Fibroblast of skin of scalp (primary cell): ENCODE data around the gene SPTBN1.
A peak's percentile ranks its signal among the peaks of the same experiment; 100 is the strongest.

Source experiments
- DNase-seq: peaks from one replicate; pipeline ENCODE4 v3.0.0-alpha.2; 2013

SPTBN1 gene

DNA sequence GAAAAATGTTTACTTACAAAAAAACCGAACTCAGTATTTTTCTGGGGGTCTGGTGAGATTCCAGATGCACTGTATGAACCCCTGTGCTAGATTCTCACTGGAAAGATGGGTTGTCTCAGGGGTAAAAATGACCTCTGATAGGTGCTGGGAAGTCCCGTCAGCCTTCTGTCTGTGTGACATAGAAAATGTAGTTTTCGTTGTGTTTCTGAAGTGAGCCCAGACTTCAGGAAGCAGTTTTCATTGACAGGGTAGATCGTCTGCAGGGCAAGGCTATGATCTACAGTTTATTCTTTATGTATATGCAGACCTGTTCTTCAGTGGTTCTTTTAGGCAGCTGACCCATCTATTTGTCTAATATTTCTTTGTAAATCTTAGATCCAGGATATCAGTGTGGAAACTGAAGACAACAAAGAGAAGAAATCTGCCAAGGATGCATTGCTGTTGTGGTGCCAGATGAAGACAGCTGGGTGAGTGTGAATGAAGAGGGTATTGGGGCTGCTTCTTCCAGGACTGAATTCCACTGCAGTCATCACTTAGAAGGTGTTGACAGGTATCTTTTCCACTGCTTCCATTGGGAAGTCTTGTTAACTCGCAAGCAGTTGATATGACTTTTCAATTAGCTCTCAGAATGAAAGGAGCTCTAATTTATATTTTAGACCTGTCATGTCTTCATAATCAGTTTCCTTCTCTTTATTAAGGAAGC is 159.9 kb downstream of the SPTBN1 start:
- no peak for DNase-seq

DNA sequence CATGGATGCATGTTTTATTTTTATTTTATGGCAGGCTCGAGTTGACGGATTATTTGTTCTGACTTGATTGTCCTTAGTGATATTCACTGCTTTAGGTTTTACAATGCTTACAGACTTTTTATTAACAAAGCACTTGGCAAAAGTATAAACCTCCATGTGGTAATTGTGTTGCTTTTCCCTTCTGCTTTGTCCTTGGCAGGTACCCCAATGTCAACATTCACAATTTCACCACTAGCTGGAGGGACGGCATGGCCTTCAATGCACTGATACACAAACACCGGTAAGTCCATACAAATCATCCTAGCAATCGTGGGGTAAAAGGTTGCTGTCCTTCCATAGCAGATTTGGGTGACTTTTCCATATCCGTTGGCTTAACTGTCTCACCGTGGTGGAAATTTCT is 161.3 kb downstream of the SPTBN1 start:
- DNase-seq: no peak

DNA sequence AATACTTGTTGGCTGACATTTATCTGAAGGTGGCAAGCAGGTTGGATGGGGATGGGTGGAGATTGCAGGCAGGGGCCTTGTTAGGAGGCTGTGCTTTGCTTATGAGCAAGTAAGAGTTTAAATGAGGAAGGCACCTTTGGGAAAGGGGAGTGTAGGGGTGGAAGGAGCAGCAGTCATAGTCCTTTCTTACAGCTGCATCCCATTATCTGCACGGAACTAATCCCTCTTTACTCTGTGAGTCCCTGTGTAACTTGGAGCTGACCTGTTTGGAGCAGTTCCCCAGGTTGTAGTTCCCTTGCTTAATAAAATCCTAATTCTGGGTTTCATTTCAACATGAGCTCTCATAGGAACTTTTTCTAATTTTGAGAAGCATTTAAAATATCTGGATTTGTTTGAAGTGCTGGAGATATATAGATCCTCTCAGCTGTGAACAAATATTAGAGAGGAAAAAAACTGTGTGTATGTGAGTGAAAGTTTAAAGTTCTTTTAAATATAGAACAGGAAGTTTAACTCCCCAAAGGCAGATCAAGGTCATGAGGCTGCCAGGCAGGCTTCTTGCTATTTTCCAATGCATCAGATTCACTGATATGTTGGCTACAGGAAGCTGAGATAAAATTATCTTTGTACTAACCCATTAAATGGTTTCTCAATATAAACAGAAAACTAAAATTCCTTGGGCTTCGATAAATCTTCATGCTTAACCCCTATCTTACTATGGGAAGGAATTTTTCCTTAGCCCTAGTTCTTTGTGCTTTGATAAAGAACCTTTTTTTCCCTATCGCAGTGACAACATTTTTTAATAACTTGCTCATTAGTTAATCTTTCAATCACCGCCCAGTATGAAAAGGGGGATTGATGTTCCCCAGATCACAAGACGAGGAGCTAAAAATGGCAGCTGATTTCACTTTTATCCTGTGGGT is 162.8 kb downstream of the SPTBN1 start:
- DNase-seq: no peak

DNA sequence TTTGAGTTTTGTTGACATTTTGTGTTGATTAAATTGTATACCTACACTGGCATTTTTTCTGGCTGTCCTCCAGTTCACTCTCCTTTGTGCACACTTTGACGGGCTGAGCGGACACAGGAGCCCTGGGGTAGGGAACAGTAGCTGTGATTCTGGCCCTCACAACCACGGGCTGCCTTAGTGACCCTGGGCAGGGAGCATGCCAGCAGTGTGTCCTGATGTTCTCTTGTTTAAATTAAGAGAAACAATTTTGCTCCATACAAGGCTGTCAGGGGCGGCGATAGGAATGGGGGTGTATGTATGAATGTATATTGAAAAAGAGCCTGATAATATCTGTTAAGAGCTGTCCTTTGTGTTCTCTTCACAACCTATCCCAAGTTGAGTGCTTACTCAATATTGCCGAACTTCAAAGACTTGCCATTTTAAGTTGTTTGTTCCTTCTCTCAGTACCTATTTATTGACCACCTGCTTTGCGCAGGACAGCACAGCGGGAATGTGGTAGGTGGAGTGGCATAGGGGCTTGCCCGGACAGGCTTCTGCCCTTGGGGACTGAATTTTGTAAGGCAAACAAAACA is 163.6 kb downstream of the SPTBN1 start:
- no peak for DNase-seq

DNA sequence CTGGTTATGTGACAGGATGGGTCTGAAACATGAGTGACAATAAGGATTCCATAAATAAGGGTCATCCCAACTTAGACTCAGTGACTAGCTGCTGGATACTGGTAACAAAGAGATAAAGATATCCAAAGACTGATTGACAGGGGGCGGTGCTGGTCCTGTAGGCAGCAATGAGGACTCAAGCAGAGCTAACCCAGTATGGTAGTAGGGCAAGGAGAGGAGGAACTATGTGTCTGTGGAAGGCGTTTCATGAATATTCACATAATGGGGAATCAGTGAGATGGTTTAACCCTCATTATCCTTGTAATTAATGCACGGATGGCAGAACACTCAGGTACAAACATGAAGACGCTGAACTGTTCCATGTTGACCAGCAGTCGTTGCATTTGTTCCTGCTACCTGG is 164.8 kb downstream of the SPTBN1 start:
- DNase-seq: no peak

DNA sequence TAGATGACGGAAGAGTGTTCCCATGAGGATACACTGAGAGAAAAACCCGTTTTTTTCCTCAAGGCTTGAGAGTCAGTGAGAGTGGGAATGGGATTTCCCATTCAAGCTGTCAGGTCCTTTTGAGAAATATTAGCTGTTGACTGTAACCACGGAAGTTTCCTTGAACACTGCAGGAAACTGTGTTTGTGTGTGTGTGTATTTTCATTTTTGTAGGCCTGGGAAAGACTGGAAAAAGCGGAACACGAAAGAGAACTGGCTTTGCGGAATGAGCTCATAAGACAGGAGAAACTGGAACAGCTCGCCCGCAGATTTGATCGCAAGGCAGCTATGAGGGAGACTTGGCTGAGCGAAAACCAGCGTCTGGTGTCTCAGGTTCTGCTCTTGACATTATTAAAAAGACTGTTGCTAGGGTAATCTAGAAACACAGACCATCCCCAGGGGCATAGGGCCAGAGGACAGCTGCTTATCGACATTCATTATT is 168.5 kb downstream of the SPTBN1 start:
- no peak for DNase-seq

DNA sequence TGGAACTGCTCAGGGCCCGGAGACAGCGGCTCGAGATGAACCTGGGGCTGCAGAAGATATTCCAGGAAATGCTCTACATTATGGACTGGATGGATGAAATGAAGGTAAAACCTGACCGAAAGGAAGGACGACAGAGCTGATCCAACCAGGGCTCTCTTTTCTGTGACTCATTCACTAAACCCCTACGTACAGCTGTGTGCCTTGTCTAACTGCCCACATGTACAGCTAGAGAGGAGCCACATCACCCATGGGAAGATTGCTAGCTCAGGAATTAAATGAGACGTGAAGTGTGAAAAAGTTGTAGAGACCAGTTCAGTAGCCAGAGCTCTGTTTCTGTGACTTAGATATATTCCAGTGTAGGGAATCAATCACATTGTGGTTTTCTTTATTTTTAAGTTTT is 170.0 kb downstream of the SPTBN1 start:
- no peak for DNase-seq

DNA sequence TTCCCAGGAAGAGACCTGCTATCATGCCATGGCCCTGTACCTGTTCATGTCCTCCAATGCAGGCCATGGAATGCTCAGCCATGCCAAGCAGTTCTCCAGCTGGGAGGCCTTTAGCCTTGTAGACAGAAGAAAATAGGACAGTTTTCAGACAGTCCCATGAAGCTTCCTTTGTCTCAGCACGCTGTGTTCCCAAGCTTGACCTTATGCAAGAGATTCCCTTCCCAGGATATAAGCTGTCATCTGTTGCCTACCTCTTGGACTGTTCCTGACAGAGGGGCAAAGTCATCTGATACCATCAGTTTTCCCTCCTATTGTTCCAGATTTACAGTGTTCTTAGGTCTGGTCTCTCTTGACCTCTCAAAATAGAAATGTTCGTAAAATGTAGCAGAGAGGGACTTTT is 170.8 kb downstream of the SPTBN1 start:
- no peak for DNase-seq

DNA sequence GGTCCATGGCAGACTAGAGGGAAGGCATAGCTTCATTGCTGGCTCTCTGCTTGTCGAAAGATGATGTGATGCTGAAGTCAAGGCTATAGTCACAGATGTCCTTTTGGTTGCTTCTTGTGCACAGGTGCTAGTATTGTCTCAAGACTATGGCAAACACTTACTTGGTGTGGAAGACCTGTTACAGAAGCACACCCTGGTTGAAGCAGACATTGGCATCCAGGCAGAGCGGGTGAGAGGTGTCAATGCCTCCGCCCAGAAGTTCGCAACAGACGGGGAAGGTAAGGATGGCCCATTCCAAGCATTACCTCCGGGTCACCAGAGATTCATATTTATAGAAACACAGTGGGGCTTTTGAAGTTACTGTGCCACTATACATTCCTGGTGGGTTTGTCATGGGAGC is 171.8 kb downstream of the SPTBN1 start:
- no peak for DNase-seq

DNA sequence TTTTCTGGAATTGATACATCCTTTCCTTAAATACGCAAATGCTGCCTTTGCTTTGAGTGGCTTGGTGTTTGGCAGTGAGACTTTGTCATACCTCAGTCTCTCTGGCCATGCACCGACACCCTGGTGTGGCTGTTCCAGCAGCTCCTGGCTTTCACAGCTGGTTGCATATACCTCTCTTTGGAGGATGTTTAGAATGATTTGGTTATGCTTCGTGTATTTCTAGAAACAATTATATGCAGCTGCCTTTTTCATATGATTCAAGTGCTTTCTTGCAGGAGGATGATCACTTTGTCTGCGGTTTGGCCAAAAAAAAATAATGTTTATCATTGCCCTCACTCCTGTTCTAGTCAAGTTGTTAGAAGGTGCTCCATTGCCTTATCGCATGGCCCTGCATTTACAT is 172.3 kb downstream of the SPTBN1 start:
- DNase-seq: no peak

DNA sequence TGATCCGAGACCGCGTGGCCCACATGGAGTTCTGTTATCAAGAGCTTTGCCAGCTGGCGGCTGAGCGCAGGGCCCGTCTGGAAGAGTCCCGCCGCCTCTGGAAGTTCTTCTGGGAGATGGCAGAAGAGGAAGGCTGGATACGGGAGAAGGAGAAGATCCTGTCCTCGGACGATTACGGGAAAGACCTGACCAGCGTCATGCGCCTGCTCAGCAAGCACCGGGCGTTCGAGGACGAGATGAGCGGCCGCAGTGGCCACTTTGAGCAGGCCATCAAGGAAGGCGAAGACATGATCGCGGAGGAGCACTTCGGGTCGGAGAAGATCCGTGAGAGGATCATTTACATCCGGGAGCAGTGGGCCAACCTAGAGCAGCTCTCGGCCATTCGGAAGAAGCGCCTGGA is 172.8 kb downstream of the SPTBN1 start:
- DNase-seq: no peak

DNA sequence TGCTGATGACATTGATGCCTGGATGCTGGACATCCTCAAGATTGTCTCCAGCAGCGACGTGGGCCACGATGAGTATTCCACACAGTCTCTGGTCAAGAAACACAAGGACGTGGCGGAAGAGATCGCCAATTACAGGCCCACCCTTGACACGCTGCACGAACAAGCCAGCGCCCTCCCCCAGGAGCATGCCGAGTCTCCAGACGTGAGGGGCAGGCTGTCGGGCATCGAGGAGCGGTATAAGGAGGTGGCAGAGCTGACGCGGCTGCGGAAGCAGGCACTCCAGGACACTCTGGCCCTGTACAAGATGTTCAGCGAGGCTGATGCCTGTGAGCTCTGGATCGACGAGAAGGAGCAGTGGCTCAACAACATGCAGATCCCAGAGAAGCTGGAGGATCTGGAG is 173.3 kb downstream of the SPTBN1 start:
- no peak for DNase-seq

DNA sequence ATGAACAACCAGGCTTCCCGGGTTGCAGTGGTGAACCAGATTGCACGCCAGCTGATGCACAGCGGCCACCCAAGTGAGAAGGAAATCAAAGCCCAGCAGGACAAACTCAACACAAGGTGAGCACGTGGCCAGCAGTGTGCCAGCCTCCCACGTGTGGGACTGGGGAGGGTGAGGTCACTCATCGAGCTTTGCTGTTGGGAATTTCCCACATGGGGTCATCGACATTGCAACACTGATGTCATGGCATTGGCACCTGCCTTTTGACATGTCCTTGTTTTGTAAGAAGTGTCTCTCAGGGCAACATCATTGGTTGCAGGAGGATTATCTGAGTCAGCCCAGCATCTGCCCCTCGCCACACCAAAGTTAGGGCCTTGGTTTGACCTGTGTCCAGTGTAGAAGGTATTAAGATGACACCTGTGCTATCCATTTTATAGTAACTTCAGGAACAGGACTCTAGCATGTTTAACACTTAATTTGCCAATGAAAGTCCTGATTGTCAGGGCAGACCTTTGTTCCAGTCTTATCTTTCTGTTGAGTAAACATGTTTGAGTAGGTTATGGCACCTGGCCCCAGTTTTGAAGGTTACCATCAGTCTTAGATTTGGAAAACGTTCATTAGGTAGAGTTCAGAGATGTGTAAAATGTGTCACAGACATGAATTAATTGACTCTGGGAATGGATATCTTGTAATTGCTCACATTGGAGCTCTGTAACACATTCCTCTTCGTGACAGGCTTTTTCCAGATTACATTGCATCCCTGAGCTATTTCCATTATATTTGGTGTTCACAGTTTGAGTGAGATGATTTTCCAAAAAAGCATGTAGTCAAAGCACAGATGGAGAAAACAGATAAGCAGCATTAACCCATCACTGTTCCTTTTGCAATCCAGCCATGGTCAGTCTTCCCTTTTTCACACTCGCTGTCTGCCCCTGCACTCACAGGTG is 174.1 kb downstream of the SPTBN1 start:
- peak; percentile 25 for DNase-seq

DNA sequence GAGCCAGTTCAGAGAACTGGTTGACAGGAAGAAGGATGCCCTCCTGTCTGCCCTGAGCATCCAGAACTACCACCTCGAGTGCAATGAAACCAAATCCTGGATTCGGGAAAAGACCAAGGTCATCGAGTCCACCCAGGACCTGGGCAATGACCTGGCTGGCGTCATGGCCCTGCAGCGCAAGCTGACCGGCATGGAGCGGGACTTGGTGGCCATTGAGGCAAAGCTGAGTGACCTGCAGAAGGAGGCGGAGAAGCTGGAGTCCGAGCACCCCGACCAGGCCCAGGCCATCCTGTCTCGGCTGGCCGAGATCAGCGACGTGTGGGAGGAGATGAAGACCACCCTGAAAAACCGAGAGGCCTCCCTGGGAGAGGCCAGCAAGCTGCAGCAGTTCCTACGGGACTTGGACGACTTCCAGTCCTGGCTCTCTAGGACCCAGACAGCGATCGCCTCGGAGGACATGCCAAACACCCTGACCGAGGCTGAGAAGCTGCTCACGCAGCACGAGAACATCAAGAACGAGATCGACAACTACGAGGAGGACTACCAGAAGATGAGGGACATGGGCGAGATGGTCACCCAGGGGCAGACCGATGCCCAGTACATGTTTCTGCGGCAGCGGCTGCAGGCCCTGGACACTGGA is 174.9 kb downstream of the SPTBN1 start:
- no peak for DNase-seq

DNA sequence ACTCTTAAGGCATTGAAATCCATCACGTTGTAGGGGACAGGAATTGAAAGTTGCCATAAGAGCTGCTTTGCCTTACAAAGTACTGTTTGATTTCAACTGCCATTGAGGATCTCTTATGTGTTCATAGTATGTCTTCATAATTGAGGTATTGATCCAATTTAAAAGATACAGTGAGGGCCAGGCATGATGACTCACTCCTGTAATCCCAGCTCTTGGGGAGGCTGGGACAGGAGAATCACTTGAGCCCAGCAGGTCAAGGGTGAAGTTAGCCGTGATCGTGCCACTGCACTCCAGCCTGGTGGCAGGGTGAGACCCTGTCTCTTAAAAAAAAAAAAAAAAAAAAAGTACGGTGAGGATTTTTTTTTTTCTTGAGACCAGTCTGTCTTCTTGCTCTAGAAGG is 175.6 kb downstream of the SPTBN1 start:
- DNase-seq: no peak

DNA sequence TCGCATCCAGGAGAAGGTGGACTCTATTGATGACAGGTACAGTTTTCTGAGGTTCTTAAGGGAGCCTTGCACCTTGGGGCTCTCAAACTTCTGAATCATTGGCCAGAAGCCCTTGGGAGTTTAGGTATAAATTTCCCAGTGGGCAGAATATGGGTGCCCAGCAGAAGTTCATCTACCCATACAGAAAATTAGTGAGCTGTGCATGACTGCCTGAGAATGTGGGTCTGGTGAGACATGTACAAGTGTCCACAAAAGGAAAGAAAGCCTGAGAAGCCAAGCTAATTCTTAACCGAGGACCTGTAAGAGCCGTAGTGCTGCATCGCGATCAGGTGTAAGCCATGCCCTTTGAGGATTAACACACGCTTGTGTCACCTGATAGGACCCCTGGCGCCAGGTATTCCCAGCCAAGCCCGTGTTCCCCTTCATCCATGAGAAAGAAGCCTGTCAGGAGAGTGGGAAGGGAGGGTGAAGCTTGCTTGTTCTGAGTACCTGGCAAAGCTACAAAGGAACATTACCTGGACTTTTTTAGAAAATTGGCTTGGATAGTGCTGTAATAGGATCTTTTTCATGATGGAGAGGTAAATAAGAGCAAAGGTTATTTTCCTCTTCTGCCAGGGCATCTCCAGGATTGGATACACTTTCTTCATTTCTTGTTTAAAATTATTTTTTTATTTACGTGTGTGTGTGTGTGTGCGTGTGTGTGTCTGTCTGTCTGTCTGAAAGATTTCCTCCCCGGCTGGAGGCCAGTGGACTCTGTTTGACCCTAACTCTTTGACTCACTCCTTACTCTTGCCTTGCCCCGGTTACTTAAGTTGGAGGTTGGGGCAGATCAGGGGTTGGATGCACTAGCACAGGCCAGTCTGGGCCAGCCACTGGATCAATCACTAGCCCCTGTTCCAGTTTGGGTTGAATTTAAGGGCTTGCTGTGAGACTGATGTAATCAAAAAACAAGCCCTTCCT is 176.9 kb downstream of the SPTBN1 start:
- peak; percentile 78 for DNase-seq

DNA sequence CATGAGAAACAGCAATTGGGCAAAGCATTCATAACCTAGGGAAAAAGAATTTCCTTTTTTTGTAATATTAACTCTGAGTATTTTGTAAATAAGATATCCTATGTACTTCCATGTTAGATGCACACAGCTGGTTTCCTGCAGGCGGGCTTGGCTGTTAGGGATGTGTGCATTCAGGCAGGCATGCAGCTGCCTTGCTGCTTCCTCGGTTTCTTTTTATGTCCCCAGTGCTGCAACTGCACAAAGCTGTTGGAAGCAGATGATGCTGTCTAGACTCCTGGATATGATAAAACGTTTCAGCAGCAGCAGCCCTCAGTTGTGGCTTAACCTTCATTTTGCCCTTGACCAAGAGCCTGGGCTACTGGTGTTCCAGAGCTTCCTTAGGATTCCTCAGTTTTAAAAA is 177.9 kb downstream of the SPTBN1 start:
- DNase-seq: peak; percentile 17

DNA sequence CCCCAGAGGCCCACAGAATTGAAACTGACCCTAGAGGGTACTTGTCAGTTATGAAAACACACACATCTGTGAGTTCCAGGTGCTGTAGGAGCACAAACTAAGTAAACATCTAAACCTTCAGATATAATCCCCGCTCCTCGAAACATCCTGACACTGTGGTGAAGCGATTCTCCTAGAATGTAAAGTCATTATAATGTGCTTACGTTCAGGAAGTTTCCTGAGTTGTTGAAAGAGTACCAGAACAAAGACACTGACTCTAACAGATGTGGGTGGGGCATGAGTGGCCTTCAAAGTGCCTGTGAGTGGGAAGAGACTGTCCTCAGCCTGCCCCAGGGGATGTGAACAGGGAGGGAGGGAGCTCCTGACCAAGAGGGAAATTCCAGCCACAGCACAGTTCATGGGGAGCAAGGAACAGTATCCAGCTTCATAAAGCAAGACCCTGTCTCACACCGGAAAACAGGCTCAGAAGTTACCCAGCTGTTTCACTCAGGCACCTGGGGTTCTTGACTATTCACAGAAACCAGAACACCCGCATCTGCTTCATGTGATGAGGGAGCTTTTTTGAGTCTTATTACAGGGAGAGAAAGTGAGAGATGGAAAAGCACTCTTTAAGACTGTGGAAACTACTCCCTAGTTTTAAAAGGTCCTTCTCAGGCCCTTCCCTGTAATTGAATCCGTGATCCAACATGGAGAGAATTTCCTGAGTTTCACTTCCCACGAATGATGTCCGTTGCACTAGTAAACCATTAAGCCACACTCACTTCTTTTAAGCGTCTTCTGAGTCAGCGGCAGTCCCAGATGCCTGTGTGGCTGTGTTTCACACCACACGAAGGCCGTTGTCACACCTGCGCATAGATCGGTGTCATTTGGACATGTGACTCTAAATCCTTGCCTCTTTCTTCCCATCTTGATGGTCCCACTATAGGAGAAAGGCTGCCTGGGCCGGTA is 178.7 kb downstream of the SPTBN1 start:
- peak; percentile 58 for DNase-seq

DNA sequence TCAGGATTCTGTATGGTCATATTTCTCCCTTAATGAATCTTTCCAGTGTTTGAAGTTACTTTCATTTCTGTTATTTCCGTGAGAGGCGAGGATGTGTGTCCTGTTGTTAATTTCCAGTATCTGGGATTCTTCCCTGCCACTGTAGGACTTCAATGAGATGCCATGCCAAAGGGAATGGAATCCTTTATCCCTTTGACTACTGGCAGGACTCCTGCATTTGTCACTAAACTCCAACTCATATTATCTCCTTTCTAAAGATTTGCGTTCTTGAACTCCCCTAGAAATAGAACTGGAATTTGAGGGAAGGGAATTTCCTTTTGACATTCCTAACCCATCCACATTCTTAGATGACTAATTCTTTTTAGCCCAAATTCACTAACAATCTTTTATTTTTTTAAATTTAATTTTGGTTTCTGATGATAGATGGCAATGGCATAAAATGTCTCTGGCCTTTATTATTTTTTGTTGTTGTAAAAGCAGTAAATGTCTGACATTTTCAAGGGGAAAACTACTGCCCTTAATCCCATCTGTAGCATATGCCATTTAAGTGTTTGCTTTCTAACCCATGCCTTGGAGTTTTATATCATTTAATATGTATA is 179.5 kb downstream of the SPTBN1 start:
- peak; percentile 83 for DNase-seq
